Posterior cingulate gyrus (tissue), 11 donors: Measurements from ENCODE around the gene FGD4.

Experiments
- DNase-seq, 10 donors: peaks; one replicate each; pipeline versions ENCODE4 v3.0.0 to v3.0.0-alpha.2; 2020 to 2021; ENCODE audit warnings: mixed read lengths in 3 of 10
- intact Hi-C: fragments of 100-400 bp; cut with DNase I; formaldehyde crosslinking; loops from one replicate; pipeline ENCODE4 v1.15.1; 2023

Gene FGD4

DNA sequence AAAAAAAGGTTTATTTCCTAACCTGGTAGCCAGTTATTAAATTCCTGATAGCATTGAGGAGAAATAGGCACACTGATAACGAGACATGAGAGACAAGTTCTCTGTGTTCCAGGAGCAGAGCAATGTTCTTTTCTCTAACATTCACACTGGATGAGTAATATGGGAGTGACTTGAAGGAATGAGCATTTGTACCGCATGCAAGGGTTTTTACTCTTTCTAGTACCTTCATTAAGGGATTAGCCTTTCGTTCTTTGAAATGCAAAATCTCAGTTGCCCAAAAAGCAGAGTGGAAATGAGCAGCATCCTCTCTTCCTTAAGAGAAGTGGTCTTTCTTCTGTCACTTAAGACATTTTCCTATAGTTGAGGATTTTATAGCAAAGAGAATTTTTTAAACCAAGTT, 54.7 kb downstream of the FGD4 start:
- DNase-seq = no peak
- intact Hi-C loops = no loop called here

DNA sequence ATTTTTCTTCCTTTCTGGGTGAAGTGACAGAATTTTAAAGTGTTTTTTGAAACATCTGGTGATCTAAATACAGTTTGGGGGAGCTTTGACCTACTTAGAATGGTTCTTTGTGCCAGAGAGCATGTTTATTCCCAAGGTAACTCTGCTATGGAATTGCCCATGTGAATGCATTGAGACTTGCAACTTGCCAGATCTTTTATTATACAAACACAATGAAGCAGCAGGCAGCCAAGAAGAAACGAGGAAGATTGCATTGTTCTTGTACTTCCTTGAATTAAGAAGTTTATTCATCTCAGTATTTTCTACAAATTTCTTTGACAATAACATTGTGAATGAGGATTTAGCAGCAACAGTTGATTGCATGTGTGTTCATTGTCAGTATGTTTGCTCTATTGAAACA, 55.5 kb downstream of the FGD4 start:
- DNase-seq = no peak
- intact Hi-C loops = loop anchor here (1.0 to 5.0 kb wide), 4 partner anchors 82 to 217 kb away; no protein-coding TSS in a partner anchor

DNA sequence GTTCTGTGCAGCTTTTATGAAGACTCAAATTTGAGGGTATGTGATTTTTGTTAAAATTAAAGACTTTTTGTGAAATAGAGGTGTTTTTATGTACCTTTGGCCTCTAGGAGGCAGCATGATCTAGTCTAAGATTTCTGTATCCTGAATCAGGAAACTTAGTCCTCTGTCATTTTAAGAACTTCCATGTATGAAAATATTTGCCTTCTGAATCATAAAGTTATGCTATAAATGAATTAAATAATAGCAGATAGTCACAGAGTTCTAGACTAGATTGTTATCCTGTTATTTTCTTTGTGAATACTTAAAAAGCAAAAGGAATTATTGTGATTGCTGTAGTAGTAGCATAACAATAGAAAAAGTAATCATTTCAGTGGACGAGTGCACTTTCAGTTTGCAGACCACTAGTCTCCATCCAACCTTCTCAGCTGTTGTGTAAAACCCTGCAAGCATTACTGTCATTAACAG, 56.3 kb downstream of the FGD4 start:
- DNase-seq = no peak

DNA sequence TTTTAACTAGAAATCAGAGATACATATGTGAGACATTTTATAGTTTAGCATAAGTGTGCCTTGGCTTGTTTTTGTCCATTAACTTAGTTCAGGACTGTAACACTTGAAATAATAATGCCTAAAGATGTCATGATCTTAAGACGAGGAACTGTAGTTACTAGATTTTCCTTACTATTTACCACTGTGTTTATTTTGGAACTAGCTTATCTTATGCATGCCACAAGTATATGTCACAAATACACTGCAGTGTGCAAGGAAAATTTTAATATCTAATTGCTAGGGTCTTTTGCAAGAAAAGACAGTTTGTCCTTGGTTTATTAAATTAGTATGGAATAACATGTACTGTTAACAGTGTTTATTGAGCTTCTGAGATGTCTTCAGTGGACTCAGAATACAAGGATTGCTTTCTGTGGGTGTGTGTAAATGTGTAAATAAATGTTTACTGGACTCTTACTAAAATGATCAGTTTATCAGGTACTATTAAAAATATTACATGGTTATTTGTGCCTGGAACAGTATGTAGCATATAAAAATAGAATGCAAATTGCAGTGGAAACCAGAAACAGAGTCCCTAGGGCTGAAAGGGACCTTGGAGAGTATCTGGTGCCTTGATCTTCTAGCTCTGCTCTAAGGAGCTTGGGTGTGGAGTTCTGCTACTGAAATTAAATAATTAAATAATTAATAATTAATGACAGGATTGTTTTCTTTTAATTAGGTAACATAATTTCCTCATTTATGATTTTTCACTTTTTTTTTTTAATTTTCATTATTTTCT, 58.1 kb downstream of the FGD4 start:
- no peak for DNase-seq
- intact Hi-C loops = loop anchor here (5.0 kb wide), 2 partner anchors 80 to 90 kb away; no protein-coding TSS in a partner anchor

More for the DNA sequence above, 56.3 kb downstream of the FGD4 start:
- intact Hi-C loops = loop anchor here (1.0 to 5.0 kb wide), 4 partner anchors 82 to 217 kb away; no protein-coding TSS in a partner anchor

DNA sequence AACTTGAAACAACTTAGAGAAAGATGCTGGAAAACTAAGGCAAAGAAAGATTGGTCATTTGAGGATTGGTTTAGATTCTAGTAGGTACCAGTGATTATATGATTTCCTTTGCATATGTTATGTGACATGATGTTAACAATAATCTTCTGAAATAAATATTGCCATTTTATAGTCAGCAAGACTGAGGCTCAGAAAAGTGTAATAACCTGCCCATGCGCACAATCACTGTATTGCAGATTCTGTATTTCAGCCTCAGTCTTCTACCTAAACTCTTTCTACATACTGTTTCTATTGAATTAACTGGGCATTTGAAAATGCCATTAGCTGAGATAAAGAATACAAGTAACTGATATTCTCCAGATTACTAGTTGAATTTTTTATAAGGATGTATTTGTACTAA, 61.3 kb downstream of the FGD4 start:
- intact Hi-C loops = no loop called here
- DNase-seq = no peak

DNA sequence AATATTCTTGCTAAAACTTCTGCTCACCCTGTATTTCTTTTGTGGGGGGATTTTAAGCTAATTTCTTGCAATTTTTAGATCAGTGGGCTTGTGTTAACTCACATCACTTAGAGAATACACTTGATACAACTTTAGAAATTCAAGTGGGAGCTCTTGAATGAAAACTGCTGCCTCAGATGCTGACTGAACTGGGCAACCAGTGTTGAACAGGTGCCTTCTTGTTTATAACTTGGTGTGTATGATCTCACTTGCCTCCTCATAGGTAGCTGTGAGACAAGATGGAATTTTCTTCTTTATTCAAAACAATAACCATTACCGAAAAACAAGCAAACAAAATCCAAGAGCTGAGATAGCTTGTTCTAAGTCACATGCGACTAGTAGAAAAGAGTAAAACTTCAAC, 63.5 kb downstream of the FGD4 start:
- intact Hi-C loops = no loop called here
- no peak for DNase-seq

DNA sequence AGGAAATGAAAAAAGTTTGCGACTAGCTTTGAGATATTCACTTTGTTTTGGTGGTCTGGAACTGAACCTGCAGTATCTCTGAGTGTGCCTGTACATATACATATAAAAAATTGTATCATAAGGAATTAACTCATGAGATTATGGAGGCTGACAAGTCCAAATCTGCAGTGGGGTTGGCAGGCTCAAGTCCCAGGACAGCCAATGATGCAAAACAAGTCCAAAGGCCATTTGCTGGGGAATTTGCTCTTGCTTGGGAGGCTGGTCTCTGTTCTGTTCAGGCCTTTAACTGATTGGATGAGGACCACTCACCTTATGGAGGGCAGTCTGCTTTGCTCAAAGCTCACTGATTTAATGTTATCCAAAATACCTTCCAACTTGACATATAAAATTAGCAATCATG, 66.8 kb downstream of the FGD4 start:
- intact Hi-C loops = no loop called here
- no peak for DNase-seq

DNA sequence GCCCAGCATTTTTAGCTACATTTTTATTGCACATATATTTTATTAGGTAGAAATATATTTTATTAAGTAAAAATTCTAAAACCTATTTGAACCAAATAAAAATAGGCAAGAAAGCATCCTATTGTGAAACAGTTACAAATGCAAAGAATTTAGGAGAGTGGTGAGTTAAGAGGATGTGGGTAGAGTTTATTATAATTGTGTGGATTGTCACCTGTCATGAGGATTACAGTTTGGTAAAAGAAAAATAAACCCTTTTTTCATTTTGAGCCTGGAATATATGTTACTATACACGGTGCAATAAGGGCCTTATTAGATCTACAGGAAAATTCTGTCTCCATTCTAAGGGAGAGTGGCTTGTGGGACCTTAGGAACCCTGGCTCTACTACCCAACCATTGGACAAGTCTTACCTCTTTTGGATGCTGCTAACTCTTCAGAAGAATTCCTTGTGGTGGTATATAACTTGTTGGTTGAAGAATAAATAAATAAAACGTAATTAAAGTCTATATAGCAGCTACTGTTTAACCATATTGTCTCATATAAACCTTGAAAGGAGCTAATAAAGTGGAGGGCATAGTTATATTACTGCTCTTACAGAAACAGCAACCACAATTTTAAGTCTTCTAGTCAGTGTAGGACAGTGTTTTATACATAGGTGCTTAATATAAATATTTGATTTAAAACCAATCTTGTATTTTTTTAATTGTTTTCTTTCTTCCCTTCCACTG, 67.8 kb downstream of the FGD4 start:
- DNase-seq = no peak
- intact Hi-C loops = no loop called here

DNA sequence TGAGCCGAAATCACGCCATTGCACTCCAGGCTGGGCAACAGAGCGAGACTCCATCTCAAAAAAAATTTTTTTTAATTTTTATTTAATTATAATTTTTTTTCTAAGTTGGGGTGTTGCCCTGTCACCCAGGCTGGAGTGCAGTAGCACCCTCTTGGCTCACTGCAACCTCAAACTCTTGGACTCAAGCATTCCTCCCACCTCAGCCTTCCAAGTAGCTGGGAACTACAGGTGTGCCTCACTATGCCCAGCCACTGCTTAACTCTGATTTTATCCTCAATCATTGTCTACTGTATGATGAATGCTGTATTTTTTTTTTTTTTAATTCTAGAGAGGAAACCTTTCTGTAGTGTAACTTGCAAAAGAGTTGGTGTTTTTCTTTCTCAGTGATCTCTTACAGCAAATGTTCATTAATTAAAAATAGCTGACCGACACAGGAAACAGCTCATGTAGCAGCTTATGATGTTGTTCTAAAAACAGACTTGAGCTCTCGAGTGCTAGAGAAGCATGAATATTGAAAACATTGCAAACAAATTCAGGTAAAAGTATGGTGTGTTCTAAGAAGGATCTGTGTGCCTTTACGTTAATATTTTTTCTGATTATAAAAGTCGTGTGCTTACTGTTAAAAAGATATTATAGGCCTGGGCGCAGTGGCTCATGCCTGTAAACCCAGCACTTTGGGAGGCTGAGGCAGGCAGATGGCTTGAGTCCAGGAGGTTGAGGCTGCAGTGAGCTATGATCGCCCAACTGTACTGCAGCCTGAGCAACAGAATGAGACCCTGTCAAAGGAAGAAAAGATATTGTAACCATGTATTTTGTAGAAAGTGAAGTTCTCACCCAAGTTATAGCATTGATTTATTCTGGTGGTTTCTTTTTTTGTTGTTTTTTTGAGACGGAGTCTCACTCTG, 68.9 kb downstream of the FGD4 start:
- intact Hi-C loops = no loop called here

DNA sequence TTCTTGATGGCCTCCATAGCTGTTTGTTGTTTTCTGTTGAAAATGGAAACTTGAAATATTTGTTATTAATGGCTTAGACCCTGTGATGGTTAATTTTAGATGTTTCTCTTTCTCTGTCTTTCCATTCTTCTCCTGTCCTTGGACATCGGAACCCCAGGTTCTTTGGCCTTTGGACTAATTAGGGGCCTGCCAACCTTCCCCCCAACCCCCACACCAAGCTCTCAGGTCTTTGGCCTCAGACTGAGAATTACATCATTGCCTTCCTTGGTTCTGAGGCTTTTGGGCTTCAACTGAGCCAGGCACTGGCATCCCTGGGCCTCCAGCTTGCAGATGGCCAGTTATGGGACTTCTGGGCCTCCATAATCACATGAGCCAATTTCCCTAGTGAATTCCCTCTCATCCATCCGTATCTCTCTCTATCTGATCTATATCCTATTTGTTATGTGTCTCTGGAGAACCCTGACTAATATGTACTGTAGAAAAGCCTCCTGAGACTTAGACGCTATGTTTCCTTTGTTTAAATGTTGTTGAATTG, 71.6 kb downstream of the FGD4 start:
- intact Hi-C loops = no loop called here
- no peak for DNase-seq

More for the DNA sequence above, 68.9 kb downstream of the FGD4 start:
- no peak for DNase-seq

DNA sequence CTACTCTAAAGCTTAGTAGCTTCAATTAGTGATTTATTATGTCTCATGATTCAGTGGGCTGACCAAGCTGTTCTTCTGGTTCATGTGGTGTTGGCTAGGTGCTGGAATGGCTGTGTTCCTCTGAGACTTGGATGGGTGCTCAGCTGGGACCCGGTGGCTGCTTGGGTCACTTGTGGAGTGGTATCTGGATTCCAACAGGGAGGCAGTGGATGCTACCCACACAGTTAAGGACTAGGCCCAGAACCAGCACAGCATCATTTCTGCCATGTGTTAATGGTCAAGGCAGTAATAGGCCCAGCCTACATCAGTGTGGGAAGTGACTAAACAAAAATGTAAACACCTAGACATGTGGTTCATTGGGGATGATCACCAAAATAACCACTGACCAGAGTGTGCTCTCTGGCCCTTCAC, 72.2 kb downstream of the FGD4 start:
- intact Hi-C loops = no loop called here
- no peak for DNase-seq

DNA sequence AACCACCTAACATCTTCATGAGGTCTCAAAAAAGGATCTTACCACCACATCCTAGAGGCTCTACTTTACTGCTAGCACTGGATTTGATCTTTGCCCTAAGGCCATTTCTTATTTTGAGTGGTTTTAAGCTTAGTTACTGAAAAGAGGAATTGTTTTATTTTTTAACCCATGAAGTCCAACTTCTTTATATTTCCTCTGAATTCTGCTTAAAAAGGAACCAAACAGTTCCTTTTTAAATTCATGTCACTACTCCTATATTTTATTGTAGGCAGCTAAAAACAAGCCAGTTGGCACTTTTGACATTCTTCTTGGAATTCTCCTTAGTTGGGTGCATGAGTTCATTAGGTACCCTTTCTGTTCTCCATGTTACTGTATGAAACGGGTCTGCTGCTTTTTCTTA, 76.4 kb downstream of the FGD4 start:
- intact Hi-C loops = no loop called here
- no peak for DNase-seq

DNA sequence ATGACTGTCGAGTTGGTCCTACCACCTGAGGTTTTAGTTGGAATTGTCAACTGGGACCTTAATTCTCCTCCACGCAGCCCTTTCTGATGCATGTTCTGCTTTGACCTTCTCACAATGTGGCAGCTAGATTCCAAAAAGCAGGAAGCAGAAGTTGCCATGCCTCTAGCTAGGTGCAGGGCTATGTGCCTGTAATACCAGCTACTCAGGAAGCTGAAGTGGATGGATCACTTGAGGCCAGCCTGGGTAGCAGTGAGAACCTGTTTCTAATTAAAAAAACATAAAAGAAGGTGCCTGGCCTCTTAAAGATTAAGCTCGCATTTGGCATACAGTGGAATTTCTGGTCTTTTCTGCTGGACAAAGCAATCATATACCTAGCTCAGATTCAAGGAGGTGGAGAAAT, 77.1 kb downstream of the FGD4 start:
- intact Hi-C loops = no loop called here
- DNase-seq = no peak

DNA sequence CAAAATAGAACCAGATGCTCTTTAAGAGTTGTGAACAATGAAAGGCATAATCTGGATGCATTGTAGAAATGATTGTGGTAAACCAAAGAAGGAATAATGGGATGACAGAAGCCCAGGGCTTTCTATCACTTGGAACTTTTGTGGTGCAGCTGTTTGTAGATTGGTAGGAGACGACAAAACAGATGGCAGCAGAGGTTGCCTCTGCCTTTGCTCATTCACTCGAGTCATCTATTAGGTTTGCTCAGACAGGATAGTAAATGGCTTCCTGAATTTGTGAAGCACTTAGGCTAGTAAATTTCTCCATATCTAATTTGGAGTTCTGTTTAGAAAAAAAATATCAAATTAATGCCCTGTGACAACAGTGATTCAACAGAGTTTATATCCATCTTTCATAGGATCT, 78.4 kb downstream of the FGD4 start:
- no peak for DNase-seq
- intact Hi-C loops = no loop called here

DNA sequence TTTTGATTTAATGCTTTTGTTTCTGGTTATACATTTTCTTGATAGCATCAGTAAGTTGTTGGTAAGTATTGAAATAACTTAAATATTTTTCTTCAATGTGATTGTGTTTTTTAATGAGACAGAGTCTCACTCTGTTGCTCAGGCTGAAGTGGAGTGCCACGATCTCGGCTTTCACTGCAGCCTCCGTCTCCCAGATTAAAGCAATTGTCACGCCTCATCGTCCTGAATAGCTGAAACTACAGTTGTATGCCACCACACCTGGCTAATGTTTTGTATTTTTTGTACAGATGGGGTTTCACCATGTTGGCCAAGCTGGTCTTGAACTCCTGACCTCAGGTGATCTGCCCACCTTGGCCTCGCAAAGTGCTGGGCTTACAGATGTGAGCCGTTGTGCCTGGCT, 78.8 kb downstream of the FGD4 start:
- intact Hi-C loops = no loop called here
- DNase-seq = no peak

DNA sequence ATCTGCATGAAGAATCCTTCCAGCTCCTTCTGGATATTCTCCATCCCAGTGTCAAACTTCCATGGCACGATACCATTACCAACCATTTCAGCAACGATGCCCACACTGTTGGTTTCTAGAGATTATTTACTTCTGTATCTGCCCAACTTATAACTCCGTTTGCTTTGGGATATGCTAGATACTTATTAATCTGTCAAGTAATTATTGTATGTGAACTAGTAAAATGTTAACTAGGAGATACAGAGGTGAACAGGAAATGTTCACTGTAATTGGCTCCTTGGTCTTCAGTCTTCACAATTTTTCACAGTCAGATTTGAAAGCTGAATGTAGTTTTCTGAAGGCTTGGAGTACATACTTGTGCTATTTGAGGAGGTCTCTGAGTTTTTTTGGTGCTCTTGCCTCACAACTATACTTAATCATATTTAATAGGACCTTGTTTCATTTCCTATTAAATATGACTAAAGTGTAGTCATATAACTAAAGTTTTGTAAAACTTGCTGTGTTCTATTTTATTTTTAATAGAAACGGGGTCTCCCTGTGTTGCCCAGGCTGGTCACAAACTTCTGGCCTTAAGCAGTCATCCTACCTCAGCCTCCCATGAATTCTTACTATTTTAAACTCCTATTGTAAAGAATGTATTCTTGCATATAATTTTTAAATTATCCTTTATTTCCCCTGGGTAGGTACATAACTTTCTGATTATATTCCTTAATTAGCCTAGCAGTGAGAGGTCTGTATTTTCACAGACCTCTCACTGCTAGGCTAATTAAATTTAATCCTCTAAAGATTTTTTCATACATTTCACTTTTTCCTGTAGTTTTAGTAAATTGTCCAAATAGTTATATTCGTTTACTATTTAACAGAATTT, 79.7 kb downstream of the FGD4 start:
- no peak for DNase-seq
- intact Hi-C loops = no loop called here

DNA sequence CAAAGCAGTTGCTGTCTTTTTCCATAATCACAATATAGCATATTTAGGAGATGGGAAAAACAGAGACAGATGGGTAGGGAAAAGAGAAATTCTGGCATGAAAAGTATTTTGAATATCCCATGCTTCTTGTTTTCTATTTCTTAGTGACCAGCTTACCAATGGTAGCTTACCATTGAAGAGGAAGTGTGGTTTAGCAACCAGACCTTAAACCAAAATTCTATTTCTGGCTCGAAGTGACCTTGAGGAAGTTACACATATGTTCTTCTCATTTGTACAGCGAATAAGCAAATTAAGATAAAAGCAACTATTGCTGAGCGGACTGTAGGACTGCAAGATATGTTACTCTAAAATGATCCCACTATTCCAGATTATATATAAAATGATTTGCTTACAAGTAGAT, 82.9 kb downstream of the FGD4 start:
- intact Hi-C loops = no loop called here
- no peak for DNase-seq

DNA sequence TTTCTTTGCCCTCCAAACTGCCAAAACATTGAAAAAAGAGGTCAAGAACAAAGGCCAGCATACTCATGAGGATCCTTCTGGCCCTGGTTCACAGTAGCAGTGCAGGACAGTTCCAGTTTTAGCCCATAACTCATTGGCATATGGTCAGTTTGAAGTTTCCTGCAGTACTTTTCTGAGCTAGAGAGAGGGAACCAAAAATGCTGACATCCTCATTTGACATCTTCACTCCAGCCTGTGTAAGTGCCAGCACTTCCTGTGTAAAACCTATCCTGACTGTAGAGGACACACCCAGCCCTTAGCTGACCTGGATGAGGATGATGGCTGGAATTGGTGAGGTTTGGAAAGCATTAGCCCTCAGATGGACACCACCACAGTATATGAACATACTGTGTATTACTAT, 84.1 kb downstream of the FGD4 start:
- intact Hi-C loops = no loop called here
- DNase-seq = no peak

DNA sequence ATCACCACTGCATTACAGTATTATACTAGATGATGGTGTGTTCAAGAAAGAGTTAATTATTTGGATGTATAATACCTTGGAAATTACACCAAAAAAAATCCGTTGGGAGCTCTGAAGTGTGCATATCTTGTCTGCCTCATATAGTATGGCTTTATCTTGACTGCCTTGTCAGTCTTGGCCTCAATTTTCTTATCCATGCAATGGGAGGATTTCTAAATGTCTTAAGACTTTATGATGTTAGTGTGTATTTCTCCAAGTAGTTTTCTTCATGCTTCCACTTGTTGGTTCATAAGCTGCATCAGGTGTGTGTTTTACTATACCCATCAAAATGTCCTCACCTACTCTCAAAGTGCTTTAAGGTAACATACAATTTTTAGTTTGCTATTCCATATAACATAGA, 84.6 kb downstream of the FGD4 start:
- intact Hi-C loops = no loop called here
- no peak for DNase-seq

DNA sequence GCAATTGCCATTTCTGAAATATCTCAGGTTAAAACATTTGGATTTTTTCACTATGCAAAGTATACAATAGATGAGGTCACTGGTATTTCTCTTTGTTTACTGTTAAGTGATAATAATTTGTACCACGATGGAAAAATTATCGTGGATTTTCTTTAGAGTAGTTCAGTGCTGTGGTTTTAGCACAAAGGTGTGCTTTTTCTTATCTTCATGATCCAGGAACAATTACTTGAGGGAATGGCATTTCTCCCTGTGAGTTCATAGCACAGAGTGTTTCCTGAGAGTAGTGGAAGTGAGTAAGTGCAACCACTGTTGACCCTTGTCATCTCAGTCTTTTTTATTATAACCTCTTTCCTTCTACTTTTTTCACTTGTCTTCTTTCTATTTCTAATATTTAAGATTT, 86.8 kb downstream of the FGD4 start:
- DNase-seq = no peak

More for the DNA sequence above, 86.8 kb downstream of the FGD4 start:
- intact Hi-C loops = no loop called here
